GM03348 (cell line): ENCODE measurements around the gene CBFA2T2.
"Not testable (repeated sequence)": the region's sequence is repeated elsewhere in the genome, so short reads cannot be mapped to it uniquely, and the experiment has no call there.

Experiments
- DNase-seq: peaks from one replicate; pipeline ENCODE4 v3.0.0; 2012; ENCODE audit warnings: low spot score

The CBFA2T2 gene

DNA sequence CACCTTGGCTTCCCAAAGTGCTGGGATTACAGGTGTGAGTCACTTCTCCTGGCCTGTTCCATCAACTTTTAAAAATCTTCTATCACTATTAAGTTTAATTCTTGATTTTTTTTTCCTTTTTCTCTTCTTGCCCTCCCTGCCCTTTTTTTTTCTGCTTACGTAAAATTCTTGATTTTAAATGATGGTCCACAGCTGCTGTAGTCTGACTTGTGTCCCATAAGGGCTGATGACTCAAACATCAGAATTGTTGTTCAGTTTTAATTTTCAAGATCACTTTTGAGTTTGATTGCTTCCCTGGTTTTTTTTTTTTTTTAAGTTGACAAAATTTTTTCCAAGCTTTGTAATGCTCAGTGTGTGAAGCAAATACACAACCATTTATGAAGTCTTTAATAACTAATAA, 61.9 kb downstream of the CBFA2T2 start:
- DNase-seq = no peak

DNA sequence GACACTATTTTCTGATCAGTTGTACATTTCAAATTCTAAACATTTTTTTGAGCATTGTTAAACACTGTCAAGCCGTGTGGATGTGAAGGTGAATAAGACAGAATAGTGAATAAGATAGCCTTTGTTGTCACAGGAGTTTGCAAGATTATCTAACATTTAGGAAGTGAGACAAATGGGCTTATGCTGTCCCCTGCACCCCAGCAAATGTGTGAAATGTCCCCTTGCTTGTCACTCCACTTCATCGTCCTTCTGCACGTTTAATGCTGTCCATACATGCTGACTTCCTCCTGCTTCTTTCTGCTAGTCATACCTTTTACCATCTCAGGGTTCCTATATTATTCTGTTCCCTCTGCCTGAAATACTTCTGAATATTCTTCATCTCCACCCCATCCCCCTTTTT, 62.6 kb downstream of the CBFA2T2 start:
- no peak for DNase-seq

DNA sequence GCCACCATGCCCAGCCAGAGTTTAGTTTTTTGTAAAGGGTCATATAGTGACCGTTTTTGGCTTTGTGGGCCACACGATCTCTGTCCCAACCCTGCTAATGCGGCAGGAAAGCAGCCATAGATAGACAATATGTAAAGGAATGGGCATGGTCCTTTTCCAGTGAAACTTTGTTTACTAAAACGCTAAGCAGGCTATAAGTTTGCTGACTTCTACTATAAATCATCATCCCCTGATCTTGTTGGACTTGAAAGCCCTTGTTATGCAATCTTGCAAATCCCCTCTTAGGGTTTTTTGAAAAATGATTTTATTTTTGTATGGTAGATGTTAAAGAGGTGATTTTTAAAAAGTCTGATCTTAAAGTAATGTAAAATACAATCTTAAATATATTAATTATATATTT, 63.6 kb downstream of the CBFA2T2 start:
- DNase-seq = no peak

DNA sequence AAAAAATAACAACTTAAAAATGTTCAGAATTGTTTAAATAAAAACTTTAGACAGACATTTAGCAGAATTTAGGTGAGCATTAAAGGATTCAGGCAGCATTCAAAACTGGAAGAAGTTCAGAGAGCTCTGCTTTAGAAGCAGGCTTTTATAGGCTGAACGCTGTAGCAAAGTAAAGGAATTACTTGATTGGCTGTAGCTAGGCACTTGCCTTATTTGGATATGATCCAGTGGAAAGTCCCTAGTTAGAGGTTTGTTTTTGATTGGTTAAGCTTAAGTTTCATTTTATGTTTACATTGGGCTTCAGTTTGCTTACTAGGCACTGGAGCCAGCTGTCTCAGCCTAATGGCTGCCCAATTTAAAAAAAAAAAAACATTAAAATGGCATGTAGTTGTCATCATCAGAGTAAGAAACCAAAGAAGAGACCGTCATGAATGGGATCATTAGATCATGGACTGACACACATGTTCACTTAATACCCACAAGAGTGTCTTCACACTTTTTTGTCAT, 65.1 kb downstream of the CBFA2T2 start:
- peak; percentile 83 for DNase-seq

DNA sequence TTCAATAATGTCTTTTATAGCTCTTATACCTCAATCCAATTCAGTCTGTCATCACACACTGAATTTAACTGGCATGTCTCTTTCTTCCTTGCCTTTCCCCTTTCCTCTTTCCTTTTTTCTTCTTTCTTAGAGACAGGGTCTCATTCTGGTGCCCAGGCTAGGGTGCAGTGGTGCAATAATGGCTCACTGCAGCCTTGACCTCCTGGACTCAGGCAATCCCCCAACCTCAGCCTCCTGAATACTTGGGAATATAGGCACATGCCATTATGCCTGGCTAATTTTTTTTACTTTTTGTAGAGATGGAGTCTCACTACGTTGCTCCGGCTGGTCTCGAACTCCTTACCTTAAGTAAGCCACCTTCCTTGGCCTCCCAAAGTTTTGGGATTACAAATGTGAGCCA, 65.9 kb downstream of the CBFA2T2 start:
- no peak for DNase-seq

DNA sequence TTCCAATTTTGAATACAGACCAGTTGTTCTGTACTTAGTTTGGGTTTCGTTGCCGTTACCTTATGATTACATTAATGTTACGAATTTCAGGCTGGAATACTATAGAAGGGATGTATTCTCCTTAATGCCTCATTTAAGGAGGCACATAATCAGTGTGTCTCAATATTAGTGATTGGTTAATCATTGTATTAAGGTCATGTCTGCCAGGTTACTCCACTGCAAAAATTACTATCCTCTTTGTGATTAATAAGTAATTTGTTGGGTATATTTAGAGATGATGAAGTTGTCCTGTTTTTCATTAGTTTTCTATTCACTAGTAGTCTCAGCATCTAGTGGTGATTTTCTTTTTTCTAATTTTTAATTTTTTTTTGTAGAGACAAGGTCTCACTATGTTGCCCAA, 66.3 kb downstream of the CBFA2T2 start:
- DNase-seq = no peak

DNA sequence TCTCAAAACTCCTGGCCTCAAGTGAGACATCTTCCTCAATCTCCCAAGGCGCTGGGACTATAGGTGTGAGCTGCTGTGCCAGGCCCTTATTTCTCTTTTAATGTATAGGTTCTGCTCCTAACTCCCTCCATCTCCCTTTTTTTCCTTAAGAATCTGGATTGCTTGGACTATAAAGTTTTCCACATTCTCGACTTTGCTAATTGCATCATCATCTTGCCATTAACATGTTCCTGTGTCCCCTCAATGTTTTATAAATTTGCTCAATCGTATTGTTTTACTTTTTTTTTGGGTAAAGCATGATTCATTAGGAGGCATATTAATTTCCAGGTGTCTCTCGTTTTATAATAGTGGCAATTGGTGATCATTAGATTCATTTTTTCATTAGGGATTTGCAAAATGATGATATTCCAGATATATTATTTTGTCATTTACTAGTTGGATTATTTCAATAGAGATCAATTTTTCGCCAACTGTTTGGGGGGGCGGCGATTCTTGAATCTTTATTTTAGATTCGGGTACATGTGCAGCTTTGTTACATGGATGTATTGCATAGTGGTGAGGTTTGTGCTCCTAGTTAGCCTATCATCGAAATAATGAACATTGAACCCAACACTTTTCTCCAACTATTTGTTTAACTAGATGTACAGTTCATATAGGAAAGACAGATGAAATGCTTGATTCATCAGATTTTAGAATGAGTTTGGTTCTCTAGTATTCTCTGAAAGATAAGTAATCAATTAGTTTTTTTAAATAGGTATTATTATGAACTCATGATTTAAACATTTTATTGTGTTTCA, 68.7 kb downstream of the CBFA2T2 start:
- no peak for DNase-seq

DNA sequence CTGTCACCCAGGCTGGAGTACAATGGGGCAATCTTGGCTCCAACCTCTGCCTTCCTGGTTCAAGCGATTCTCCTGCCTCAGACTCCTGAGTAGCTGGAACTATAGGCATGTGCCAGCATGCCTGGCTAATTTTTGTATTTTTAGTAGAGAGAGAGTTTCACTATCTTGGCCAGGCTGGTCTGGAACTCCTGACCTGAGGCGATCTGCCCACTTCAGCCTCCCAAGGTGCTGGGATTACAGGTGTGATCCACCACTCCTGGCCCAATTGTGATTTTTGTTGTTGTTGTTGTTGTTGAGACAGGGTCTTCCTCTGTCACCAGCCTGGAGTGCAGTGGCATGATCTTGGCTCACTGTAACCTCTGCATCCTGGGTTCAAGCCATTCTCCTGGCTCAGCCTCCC, 69.3 kb downstream of the CBFA2T2 start:
- no peak for DNase-seq

DNA sequence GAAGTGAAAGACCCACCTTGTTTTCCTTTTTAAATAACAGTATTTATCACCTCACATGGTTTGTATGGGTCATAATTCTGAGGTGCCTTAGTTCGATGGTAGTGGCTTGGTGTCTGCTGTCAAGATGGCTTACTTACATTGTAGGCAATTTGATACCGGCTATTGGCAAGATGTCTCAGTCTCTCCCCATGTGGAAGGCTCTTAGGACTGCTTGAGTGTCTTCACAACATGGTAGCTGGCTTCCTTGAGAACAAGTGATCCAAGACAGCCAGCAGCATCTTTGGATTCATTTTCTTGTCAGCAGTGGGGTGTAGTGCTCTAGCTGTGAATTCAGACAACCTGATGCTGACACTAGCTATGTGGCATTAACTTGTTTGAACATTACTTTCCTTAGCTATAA, 70.1 kb downstream of the CBFA2T2 start:
- DNase-seq = no peak

DNA sequence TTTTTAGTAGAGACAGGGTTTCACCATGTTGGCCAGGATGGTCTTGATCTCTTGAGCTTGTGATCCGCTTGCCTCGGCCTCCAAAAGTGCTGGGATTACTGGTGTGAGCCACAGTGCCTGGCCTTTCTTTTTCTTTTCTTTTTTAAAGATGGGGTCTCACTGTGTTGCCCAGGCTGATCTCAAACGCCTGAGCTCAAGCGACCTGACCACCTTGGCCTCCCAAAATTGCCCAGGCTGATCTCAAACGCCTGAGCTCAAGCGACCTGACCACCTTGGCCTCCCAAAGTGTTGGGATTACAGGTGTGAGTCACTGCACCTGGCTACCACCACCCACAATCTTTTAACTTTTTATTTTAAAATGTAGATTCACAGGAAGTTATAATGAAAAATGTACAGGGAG, 71.2 kb downstream of the CBFA2T2 start:
- DNase-seq = not testable (repeated sequence)

DNA sequence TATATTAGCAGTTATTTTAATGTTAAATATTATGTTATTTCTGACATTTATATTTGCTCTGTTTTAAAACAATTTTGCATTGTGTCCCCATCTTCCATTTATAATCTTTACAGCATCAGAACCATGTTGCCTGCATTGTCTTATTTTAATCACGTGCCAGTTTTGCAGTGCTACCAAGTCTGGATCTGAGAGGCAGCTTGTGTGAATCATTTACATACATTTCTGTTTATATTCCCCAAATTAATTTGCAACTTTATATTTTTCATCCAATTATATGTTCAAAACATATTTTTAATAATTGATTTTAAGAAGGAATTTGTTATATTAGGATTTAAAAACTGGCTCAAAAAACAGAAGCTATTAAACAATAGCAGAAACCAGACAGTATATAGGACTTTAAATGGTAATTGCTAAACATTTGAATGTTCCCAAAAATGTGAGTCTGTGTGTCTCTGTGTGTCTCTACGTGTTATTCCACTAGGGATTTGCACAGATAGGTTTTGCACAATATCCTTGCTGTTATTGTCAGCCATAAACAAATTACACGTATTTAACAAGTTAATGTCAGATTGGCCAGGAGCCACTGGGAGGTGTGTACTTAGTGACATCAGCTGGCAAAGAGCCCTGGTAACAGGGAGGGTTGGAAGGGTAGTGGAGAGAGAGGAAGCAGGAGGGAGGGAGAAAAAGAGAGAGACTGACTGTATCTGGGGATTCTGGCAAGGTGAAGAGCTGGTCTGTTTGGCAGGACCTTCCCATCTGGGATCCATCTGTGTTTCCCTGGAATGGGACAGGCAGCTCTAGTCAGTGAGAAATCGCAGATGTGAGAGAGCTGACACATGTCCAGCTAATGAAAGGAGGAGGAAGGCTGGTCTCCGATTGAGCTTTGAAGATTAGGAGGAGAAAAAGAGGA, 72.1 kb downstream of the CBFA2T2 start:
- DNase-seq = peak; percentile 89

DNA sequence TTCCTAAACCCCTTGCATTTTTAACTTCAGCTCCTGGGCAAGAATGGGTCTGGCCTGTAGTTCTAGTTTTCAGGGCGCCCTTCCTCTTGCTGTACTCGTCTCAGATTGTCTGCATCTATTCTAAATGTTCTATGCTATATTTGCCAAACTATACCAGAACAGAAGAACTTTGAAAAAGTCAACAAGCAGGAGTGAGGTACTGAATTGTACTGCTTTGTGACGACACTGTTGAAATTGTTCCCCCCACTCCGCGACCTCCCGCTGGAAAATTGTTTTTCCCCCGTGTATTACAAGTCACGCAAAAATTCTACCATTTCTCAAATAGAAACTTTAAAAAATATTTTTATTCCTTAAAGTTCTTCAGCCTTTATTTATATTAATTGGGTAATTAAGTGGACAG, 73.9 kb downstream of the CBFA2T2 start:
- DNase-seq = no peak

DNA sequence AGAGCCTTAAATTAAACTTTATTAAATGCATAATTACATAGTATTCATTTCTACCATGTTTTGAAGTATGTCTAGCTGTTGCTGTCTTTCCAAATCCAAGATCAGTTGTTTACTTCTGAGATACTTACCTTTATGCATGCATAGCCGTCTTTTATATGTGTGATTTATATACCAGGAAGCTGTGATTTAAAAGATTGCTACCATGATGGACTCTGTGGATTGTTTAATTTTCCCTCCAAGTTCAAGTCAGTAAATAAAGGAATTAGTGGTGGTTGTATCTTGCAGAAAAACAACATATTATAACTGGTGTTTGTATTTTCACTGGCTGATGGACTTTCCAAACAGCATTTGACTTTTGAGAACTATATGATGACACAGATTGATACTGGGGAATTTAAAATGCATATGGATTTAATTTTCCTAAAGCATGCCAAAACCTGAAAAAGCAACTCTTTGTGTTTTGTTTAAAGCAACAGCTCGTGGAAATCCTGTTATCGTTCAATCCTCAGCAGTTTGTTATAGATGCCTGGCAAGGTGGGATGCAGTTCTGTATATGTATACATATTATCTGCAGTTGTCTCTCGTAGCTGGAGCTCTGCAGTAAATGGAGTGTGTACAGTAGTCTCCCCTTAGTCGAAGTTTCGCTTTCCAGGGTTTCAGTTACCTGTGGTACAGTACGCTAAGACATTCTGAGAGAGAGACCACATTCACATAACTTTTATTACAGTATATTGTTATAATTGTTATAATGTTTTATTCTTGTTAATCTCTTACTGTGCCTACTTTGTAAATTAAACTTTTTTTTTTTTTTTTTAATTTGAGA, 77.1 kb downstream of the CBFA2T2 start:
- DNase-seq = no peak

DNA sequence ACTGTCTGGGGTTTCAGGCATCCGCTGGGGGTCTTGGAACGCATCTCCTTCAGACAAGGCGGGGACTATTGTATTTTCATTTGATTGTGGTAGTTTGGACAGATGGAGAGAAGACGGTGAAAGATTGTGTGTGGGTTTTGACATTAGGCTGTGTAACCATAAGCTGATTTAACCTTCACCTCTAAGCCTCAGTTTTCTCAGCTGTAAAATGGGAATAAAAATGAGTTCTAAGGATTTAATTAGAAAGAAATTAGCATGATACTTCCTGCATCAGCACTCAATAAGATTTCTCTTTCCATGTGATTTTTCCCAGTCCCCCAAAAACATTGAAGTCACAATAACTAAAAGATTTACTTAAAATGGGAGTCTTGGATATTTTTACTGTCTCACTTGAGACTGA, 78.1 kb downstream of the CBFA2T2 start:
- no peak for DNase-seq

DNA sequence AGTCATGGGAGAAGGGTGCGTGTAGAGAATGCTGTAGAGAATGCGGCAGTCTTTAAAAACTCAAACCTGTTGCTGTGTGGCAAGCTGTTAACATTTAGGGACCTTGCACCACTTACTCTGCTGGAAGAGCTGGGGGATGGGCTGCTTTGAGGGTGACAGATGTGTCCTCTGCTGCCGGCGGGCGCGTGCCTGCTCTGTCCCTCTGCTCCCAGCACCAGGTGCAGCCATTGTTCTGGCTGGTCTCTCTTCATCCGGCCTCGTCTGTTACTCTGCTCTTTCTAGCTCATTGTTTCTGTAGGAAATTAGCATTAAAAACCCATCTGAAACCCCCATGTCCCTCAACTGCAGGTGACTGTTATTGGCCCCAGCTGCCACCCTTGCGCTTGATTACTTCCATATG, 78.5 kb downstream of the CBFA2T2 start:
- DNase-seq = no peak

DNA sequence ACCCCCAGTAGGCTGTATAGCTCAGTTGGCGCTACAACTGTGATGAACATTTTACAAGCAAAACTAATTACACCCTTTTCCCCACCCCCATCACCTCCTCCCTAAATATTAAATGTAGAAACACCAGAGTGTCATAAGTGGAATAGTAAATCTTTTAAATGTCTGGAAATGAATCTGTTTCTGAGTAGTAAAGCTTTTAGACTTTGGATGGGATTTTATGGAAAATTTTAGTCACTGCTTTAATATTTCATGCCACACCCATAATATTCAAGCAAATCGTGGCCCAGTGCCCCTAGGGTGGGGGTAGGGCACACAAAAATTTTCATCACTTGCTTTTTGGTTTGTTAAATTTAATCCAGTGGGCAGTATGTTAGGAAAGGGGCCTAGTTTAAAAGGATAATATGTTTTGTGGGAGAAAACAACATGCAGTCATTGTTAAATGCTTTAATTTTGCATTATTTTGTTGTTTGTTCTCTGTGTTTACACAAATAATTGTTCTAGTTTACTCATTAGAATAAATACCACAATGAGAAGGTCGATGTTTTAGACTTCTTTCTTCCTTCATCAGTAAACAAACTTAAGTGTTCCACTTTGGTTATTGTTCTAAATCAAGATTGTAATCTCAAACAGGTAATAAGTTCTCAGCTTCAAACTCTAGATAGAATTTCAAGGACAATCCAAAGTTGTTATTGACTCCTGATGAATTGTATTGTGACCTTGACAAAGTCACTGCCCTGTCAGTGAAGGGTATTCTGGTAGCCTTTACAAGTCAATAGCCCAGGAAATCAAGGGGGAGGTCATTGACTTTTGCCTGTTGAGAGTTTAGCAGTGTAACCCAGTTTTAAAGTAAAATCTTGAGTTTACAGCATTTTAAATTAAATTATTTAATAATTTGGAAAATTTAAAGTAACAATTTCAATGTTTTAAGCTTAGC, 79.2 kb downstream of the CBFA2T2 start:
- no peak for DNase-seq

DNA sequence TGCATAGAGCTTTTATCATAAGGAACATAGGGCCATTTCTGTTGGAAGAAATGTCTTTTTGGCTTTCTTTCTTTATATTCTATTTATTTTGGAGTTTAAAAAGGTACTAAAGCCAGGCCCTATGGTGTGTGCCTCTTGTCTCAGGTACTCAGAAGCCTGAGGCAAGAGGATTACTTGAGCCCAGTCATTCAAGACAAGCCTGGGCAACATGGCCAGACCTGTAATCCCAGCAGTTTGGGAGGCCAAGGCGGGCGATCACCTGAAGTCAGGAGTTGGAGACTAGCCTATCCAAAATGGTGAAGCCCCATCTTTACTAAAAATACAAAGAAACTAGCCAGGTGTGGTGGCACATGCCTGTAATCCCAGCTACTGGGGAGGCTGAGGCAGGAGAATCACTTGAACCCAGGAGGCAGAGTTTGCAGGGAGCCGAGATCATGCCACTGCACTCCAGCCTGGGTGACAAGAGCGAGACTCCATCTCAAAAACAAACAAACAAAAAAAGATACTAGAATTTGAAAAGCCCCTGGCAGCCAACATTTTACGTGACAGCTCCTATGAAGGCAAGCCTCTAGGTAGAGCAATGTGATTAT, 80.0 kb downstream of the CBFA2T2 start:
- DNase-seq = no peak

DNA sequence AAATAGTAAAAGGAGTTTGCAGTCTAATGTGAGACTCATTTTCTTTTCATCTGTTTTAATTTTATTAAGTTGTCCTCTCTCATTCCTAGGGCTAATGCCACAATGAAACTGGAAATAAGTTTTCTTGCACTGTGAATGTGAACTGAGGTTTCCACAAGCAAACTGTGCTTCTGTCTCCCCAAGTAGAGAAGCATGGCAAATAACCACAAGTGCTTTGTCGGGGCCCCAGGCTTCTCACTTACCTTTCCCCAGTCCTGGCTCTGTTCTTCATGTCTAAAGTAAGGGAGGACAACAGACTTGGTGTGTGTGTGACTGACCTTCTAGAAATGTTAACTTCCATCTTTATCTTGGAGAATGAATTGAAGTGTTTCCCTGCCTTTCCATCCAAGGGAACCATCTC, 80.8 kb downstream of the CBFA2T2 start:
- DNase-seq = no peak

DNA sequence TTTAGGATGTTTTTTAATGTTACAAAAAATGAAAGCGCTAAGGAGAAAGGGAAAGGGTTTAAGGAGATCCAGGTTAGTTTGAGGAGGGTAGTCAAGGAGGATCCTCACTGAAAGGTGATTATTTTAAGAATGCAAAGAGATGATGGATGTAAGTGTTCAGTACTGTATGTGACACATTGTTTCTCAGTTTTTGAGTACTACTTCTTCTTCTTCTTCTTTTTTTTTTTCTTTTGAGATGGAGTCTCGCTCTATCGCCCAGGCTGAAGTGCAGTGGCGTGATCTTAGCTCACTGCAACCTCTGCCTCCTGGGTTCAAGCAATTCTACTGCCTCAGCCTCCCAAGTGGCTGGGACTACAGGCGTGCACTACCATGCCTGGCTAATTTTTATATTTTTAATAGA, 83.4 kb downstream of the CBFA2T2 start:
- DNase-seq = not testable (repeated sequence)

DNA sequence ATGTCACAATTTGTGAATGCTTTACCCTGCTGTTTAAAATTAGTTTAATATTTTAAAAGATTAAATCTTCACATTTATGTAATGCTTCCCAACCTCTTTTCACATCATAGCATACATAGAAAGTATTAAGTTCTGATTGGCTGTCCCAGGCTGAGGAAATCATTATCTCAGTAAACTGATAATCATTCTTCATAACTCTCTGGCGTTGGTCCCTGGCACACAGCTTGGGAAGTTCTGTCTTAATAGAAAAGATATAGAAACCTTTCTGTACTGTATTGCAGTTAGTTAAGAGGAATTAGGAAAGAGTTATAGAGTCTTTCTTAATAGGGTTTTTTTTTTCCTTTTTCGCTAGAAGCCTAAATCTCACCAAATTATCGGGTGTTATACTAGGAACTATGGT, 85.4 kb downstream of the CBFA2T2 start:
- no peak for DNase-seq
